OCI-LY7 (cell line): ENCODE data around the gene SDCCAG8. TPM values are rescaled to one million over a fixed set of nuclear protein-coding genes. Genes with fewer than 3 reads are reported as not detected.
A peak's percentile ranks its signal among the peaks of the same experiment; 100 is the strongest.

Experiments used
- BruUV-seq: library from RNA; stranded (reverse); fragments of 400-500 nt; replicated peaks from 2 replicates; lab custom pipeline; 2021; lab: Mats Ljungman, UMichigan
- CTCF ChIA-PET: fragments of 300-600 bp; sonication (Branson Sonifier 250); formaldehyde crosslinking; loops from one replicate; lab custom pipeline; 2022; ENCODE audit warnings: antibody characterized with exemption; ENCODE audit not compliant: unreplicated experiment; lab: Charles Lee
- POLR2A ChIA-PET: fragments of 300-600 bp; sonication (Branson Sonifier 250); formaldehyde crosslinking; loops from one replicate; lab custom pipeline; 2022; ENCODE audit warnings: antibody characterized with exemption; lab: Charles Lee
- DNase-seq: peaks from one replicate; pipeline ENCODE4 v3.0.0-alpha.2; 2015; ENCODE audit warnings: low spot score
- H2AFZ ChIP-seq: fragments of 200-600 bp; sonication (generic), shearing (Covaris generic); 2 replicates; pipeline ENCODE4 v1.6.1; 2014; ENCODE audit warnings: mild to moderate bottlenecking, antibody characterized with exemption, low read length, moderate library complexity
- H3K27ac ChIP-seq: fragments of 200-600 bp; sonication (generic); 2 replicates; pipeline ENCODE4 v1.5.1; 2014; ENCODE audit warnings: mixed run types, low read depth, mild to moderate bottlenecking, moderate library complexity, low read length, inconsistent platforms; ENCODE audit not compliant: poor library complexity, severe bottlenecking
- H3K36me3 ChIP-seq: fragments of 200-600 bp; sonication (generic); 2 replicates; pipeline ENCODE4 v1.6.1; 2014; ENCODE audit warnings: mild to moderate bottlenecking, antibody characterized with exemption, low read length, moderate library complexity, mixed read lengths; ENCODE audit not compliant: insufficient read depth
- H3K4me1 ChIP-seq: fragments of 200-600 bp; sonication (generic); 2 replicates; pipeline ENCODE4 v1.5.1; 2014; ENCODE audit warnings: mild to moderate bottlenecking, low read length; ENCODE audit not compliant: insufficient read depth, poor library complexity, severe bottlenecking
- H3K4me2 ChIP-seq: fragments of 200-600 bp; sonication (generic); 2 replicates; pipeline ENCODE4 v1.6.1; 2014; ENCODE audit warnings: mild to moderate bottlenecking, low read length
- H3K4me3 ChIP-seq: fragments of 200-600 bp; sonication (generic); 2 replicates; pipeline ENCODE4 v1.5.1; 2014; ENCODE audit warnings: mild to moderate bottlenecking, low read depth, low read length; ENCODE audit not compliant: poor library complexity, severe bottlenecking
- H3K79me2 ChIP-seq: fragments of 200-600 bp; sonication (generic); 2 replicates; pipeline ENCODE4 v1.6.1; 2016; ENCODE audit warnings: low read depth, mild to moderate bottlenecking, low read length, moderate library complexity, mixed read lengths; ENCODE audit not compliant: insufficient read depth
- H3K9me2 ChIP-seq: fragments of 200-600 bp; sonication (generic); 2 replicates; pipeline ENCODE4 v1.6.1; 2016; ENCODE audit warnings: mild to moderate bottlenecking, low read length, mixed read lengths; ENCODE audit not compliant: insufficient read depth
- H3K9me3 ChIP-seq: fragments of 200-600 bp; sonication (generic); 2 replicates; pipeline ENCODE4 v1.6.1; 2014; ENCODE audit warnings: mild to moderate bottlenecking, mixed run types, low read length, mixed read lengths
- H4K20me1 ChIP-seq: fragments of 200-600 bp; sonication (generic); 2 replicates; pipeline ENCODE4 v1.6.1; 2014; ENCODE audit warnings: mild to moderate bottlenecking, antibody characterized with exemption, low read length, moderate library complexity, mixed read lengths; ENCODE audit not compliant: insufficient read depth
- CTCF ChIP-seq: fragments of 200-600 bp; sonication (generic); conservative IDR thresholded peaks from 2 replicates; pipeline ENCODE4 v1.5.1; 2014; ENCODE audit warnings: mild to moderate bottlenecking, antibody characterized with exemption, low read length, moderate library complexity, mixed read lengths
- EZH2phosphoT487 ChIP-seq: fragments of 200-600 bp; sonication (generic); IDR thresholded peaks from 2 replicates; pipeline ENCODE4 v1.6.1; 2018; ENCODE audit warnings: low read depth, borderline replicate concordance, mild to moderate bottlenecking, mixed run types, antibody characterized with exemption, low read length, moderate library complexity, mixed read lengths
- intact Hi-C: fragments of 100-400 bp; cut with micrococcal nuclease; formaldehyde crosslinking; loops from one replicate; pipeline ENCODE4 v1.10.0; 2022; ENCODE audit not compliant: unreplicated experiment
- total RNA-seq, 2 experiments: library from RNA; depleted of rRNA in 1 of 2; stranded (reverse); fragments of >200 nt in 1 of 2; shearing (Covaris generic) in 1 of 2; gene quantifications; 2 replicates each; pipeline ENCODE4 v1.2.3, GENCODE V29; 2014 to 2022

Gene SDCCAG8
- total RNA-seq, 2 experiments from 2014 or later: 18.1 to 28.7 TPM

- peaks cover 96% of the 10 kb centered on the region for H3K79me2 ChIP-seq
Observed at GRCh38 chr1:243230914-243231313, 24.9 kb upstream of the SDCCAG8 start.

GRCh38 chr1:243233908-243234307, 21.9 kb upstream of the SDCCAG8 start:
- Histone ChIP-seq H3K4me2 (no peak overlapping the region), H4K20me1 (no peaks in the 10 kb centered on the region), H3K9me3 (peaks cover 60% of the 10 kb centered on the region), H3K9me2 (no peaks in the 10 kb centered on the region), H2AFZ (no peak overlapping the region), H3K36me3 (peaks cover 71% of the 10 kb centered on the region), H3K79me2 (peaks cover 97% of the 10 kb centered on the region), H3K27ac (no peak overlapping the region), H3K4me3 (no peak overlapping the region), H3K4me1 (peaks cover 18% of the 10 kb centered on the region)
- ChIA-PET POLR2A (interaction anchor here (1.0 to 4.1 kb wide), 4 partner anchors 10 to 22 kb away, joined by 3 to 23 read pairs (median 3); partner anchors contain the start of genes CEP170 and SDCCAG8), CTCF (interaction anchor here (1.1 kb wide), 1 partner anchor 19 kb away, joined by 4 read pairs; no protein-coding TSS in a partner anchor)
- intact Hi-C loops: no loop called here
- DNase-seq: no peak
- no TSS peak for BruUV-seq
- TF ChIP-seq EZH2phosphoT487 (no peak), CTCF (no peak)

More at GRCh38 chr1:243230914-243231313, 24.9 kb upstream of the SDCCAG8 start:
- Histone ChIP-seq H3K4me1 (peaks cover 2% of the 10 kb centered on the region), H3K4me2 (no peak overlapping the region), H3K9me2 (no peaks in the 10 kb centered on the region), H3K27ac (no peak overlapping the region), H3K36me3 (peaks cover 60% of the 10 kb centered on the region), H4K20me1 (no peaks in the 10 kb centered on the region), H3K4me3 (no peak overlapping the region), H2AFZ (no peak overlapping the region), H3K9me3 (peaks cover 79% of the 10 kb centered on the region)
- no TSS peak for BruUV-seq
- peak; percentile 46 for DNase-seq
- ChIA-PET POLR2A (interaction anchor here (0.6 to 1.9 kb wide), 5 partner anchors 11 to 68 kb away, joined by 3 to 11 read pairs (median 3); partner anchors contain the start of genes CEP170 and SDCCAG8), CTCF (no interaction called here)
- intact Hi-C loops: no loop called here
- TF ChIP-seq EZH2phosphoT487 (no peak), CTCF (no peak)

GRCh38 chr1:243234978-243235647, 20.7 kb upstream of the SDCCAG8 start:
- no peaks in the 10 kb centered on the region for H3K9me2 ChIP-seq
- no peak overlapping the region for H3K4me3 ChIP-seq
- BruUV-seq: no TSS peak
- no peak overlapping the region for H2AFZ ChIP-seq
- peaks cover 97% of the 10 kb centered on the region for H3K79me2 ChIP-seq
- no peak for TF ChIP-seq EZH2phosphoT487
- TF ChIP-seq CTCF: no peak
- peaks cover 48% of the 10 kb centered on the region for H3K9me3 ChIP-seq
- peaks cover 67% of the 10 kb centered on the region for H3K36me3 ChIP-seq
- peaks cover 18% of the 10 kb centered on the region for H3K4me1 ChIP-seq
- intact Hi-C loops: no loop called here
- POLR2A ChIA-PET: interaction anchor here (0.7 to 4.1 kb wide), 9 partner anchors 8 to 356 kb away, joined by 3 to 23 read pairs (median 5); partner anchors contain the start of gene SDCCAG8
- DNase-seq: no peak
- no peak overlapping the region for H3K4me2 ChIP-seq
- H3K27ac ChIP-seq: no peak overlapping the region
- CTCF ChIA-PET: no interaction called here
- H4K20me1 ChIP-seq: no peaks in the 10 kb centered on the region
